Transverse colon (tissue), 4 donors: ENCODE data around the gene TUBD1. TPM values are rescaled to one million over a fixed set of nuclear protein-coding genes. Genes with fewer than 3 reads are reported as not detected.
"Not testable (repeated sequence)": the region's sequence is repeated elsewhere in the genome, so short reads cannot be mapped to it uniquely, and the experiment has no call there.

Experiments used
- DNase-seq: peaks from one replicate; pipeline ENCODE4 v3.0.0-alpha.2; 2019
- H3K27ac ChIP-seq, 4 donors: fragments of 200-600 bp; sonication (generic); 2 replicates each; pipeline ENCODE4 v1.5.1; 2016 to 2018; ENCODE audit warnings: inconsistent platforms in 4 of 4
- H3K27me3 ChIP-seq: fragments of 200-600 bp; sonication (generic); 2 replicates; pipeline ENCODE4 v1.5.1; 2017; ENCODE audit warnings: inconsistent platforms
- H3K36me3 ChIP-seq, 4 donors: fragments of 200-600 bp; sonication (generic); 2 replicates each; pipeline ENCODE4 v1.5.1; 2017 to 2019; ENCODE audit warnings: inconsistent platforms in 4 of 4
- H3K4me1 ChIP-seq, 4 donors: fragments of 200-600 bp; sonication (generic); 2 replicates each; pipeline ENCODE4 v1.5.1; 2017 to 2020; ENCODE audit warnings: inconsistent platforms in 4 of 4
- H3K4me3 ChIP-seq, 4 donors: fragments of 200-600 bp; sonication (generic); 1 replicate in 1 of 4; 2 replicates in 3 of 4; pipeline versions ENCODE4 v1.5.1 to v1.6.1; 2017 to 2019; ENCODE audit warnings: inconsistent platforms in 4 of 4
- H3K9me3 ChIP-seq, 2 donors: fragments of 200-600 bp; sonication (generic); 2 replicates each; pipeline ENCODE4 v1.5.1; 2017 to 2019; ENCODE audit warnings: inconsistent platforms in 2 of 2
- CTCF ChIP-seq, 5 experiments: fragments of 200-600 bp in 3 of 5; fragments of 450-650 bp in 2 of 5; sonication (generic) in 3 of 5; IDR thresholded peaks; 1 replicate in 2 of 5; 2 replicates in 3 of 5; pipeline ENCODE4 v1.5.1; 2016 to 2017; ENCODE audit warnings: antibody characterized with exemption in 5 of 5, inconsistent platforms in 3 of 5, mild to moderate bottlenecking in 2 of 5, moderate library complexity in 1 of 5
- EP300 ChIP-seq: sonication (generic); formaldehyde crosslinking; IDR thresholded peaks from one replicate; pipeline ENCODE4 v1.6.1; 2017; ENCODE audit warnings: antibody characterized with exemption, low read depth
- POLR2A ChIP-seq: fragments of 450-650 bp; IDR thresholded peaks from one replicate; pipeline ENCODE4 v1.6.1; 2016; ENCODE audit warnings: antibody characterized with exemption, mild to moderate bottlenecking, moderate library complexity
- POLR2AphosphoS5 ChIP-seq, 3 donors: sonication (generic); formaldehyde crosslinking; IDR thresholded peaks; one replicate each; pipeline ENCODE4 v1.6.1; 2016; ENCODE audit warnings: antibody characterized with exemption in 3 of 3
- WGBS, 2 donors: methylation state at CpG; one replicate each; pipeline ENCODE4 v1.1.5; 2018; ENCODE audit warnings: low coverage in 1 of 2; 5-methylcytosine and 5-hydroxymethylcytosine counted together
- in situ Hi-C, 4 donors: fragments of 200-750 bp; cut with MboI; loops; one replicate each; pipeline versions ENCODE4 v1.15.0 to v1.15.1; 2017; ENCODE audit warnings: low sequenced_read_pairs in 3 of 4, low pct_ligation_motif_present in 1 of 4, low pct_unique_long_range_greater_than_20kb in 1 of 4
- intact Hi-C: fragments of 100-400 bp; cut with DNase I; formaldehyde crosslinking; loops from one replicate; pipeline ENCODE4 v1.15.1; 2023; ENCODE audit warnings: low total_unique reads
- total RNA-seq, 4 donors: library from RNA; depleted of rRNA; stranded (reverse); fragments of >200 nt; gene quantifications; one replicate each; pipeline ENCODE4 v1.1.0, GENCODE V29; 2016

The TUBD1 gene
- total RNA-seq, 4 donors from 2014 or later, result 0.80 to 13.3 (median 4.1) TPM

- Histone ChIP-seq H3K27me3 (no peaks in the 10 kb centered on the region), H3K4me1 (peaks cover 44 to 72% (median 54%) of the 10 kb centered on the region in 4 donors), H3K36me3 (no peaks in the 10 kb centered on the region), H3K27ac (peak overlapping the region in 2 of 4 donors; percentile 19 to 92), H3K9me3 (no peaks in the 10 kb centered on the region), H3K4me3 (no peak overlapping the region)
- TF ChIP-seq POLR2AphosphoS5 (IDR thresholded peaks at IDR 0.05) (no peak), CTCF (IDR thresholded peaks at IDR 0.05) (no peak), EP300 (no peak), POLR2A (no peak)
- in situ Hi-C loops, result no loop called here
- DNase-seq, result no peak
- WGBS, 2 donors, result 50 to 61% methylated on average over 1 to 4 of the region's 4 CpGs
- intact Hi-C loops, result no loop called here
Measured at GRCh38 chr17:59832883-59833379, 59.8 kb downstream of the TUBD1 start.

GRCh38 chr17:59830846-59831486, 61.8 kb downstream of the TUBD1 start:
- no peaks in the 10 kb centered on the region for H3K27me3 ChIP-seq
- intact Hi-C loops, result no loop called here
- TF ChIP-seq POLR2AphosphoS5 (IDR thresholded peaks at IDR 0.05) (peak in 1 of 3 donors; percentile 14), POLR2A (no peak)
- no peak for DNase-seq
- no peaks in the 10 kb centered on the region for H3K9me3 ChIP-seq
- in situ Hi-C loops, result no loop called here
- H3K36me3 ChIP-seq, result no peaks in the 10 kb centered on the region
- peaks cover 38 to 79% (median 58%) of the 10 kb centered on the region in 4 donors for H3K4me1 ChIP-seq
- no peak overlapping the region for H3K4me3 ChIP-seq
- H3K27ac ChIP-seq, result peak overlapping the region; percentile 90 to 94 (median 92)
- 14 to 58% methylated on average over 1 of the region's 1 CpG for WGBS, 2 donors

- no peaks in the 10 kb centered on the region for H3K27me3 ChIP-seq
- in situ Hi-C loops (no loop called here), intact Hi-C loops (no loop called here)
- no peak for DNase-seq
- no peaks in the 10 kb centered on the region for H3K36me3 ChIP-seq
- H3K4me3 ChIP-seq, result peak overlapping the region in 1 of 4 donors; percentile 4
- TF ChIP-seq EP300 (no peak), POLR2AphosphoS5 (IDR thresholded peaks at IDR 0.05) (no peak), POLR2A (no peak), CTCF (IDR thresholded peaks at IDR 0.05) (no peak)
- H3K27ac ChIP-seq, result peak overlapping the region; percentile 90 to 94 (median 92)
- no peaks in the 10 kb centered on the region for H3K9me3 ChIP-seq
- 48 to 71% methylated on average over 1 to 3 of the region's 3 CpGs for WGBS, 2 donors
- H3K4me1 ChIP-seq, result peaks cover 36 to 79% (median 55%) of the 10 kb centered on the region in 4 donors
Measured at GRCh38 chr17:59830007-59830630, 62.6 kb downstream of the TUBD1 start.

GRCh38 chr17:59829217-59830006, 63.3 kb downstream of the TUBD1 start:
- WGBS, 2 donors, result 7 to 9% methylated on average over 3 to 4 of the region's 4 CpGs
- Histone ChIP-seq H3K9me3 (no peaks in the 10 kb centered on the region), H3K27me3 (no peaks in the 10 kb centered on the region), H3K36me3 (no peaks in the 10 kb centered on the region), H3K4me3 (peak overlapping the region in 2 of 4 donors; percentile 5 to 29), H3K27ac (peak overlapping the region; percentile 90 to 94 (median 92)), H3K4me1 (peaks cover 36 to 76% (median 54%) of the 10 kb centered on the region in 4 donors)
- in situ Hi-C loops, result no loop called here
- intact Hi-C loops, result no loop called here
- no peak for DNase-seq
- peak; percentile 69 for TF ChIP-seq POLR2A
- peak; percentile 5 for TF ChIP-seq EP300
- no peak for TF ChIP-seq CTCF (IDR thresholded peaks at IDR 0.05)
- peak; percentile 56 to 86 (median 83) for TF ChIP-seq POLR2AphosphoS5 (IDR thresholded peaks at IDR 0.05)

GRCh38 chr17:59828819-59829216, 63.9 kb downstream of the TUBD1 start:
- H3K9me3 ChIP-seq, in situ Hi-C loops, DNase-seq, H3K36me3 ChIP-seq, intact Hi-C loops, H3K27me3 ChIP-seq: not testable (repeated sequence)
- peak overlapping the region in 2 of 4 donors; percentile 0 to 29 for H3K4me3 ChIP-seq
- peaks cover 36 to 76% (median 54%) of the 10 kb centered on the region in 4 donors for H3K4me1 ChIP-seq
- peak overlapping the region; percentile 90 to 94 (median 92) for H3K27ac ChIP-seq
- WGBS, 2 donors, result 16 to 29% methylated on average over 4 to 7 of the region's 7 CpGs
